Panc1 (cell line): ENCODE data around the gene KCTD19. TPM values are rescaled to one million over a fixed set of nuclear protein-coding genes. Genes with fewer than 3 reads are reported as not detected.
"Not testable (repeated sequence)": the region's sequence is repeated elsewhere in the genome, so short reads cannot be mapped to it uniquely, and the experiment has no call there.

Experiments
- ATAC-seq: fragments of 200-7000 bp; cut with Tn5 transposase; 2 replicates; pipeline ENCODE4 v1.9.1; 2020; ENCODE audit warnings: mild to moderate bottlenecking, moderate library complexity
- BruUV-seq: library from RNA; stranded (reverse); fragments of 400-500 nt; replicated peaks from 2 replicates; lab custom pipeline; 2021; lab: Mats Ljungman, UMichigan
- CTCF ChIA-PET: fragments of 300-600 bp; sonication (Branson Sonifier 250); formaldehyde crosslinking; loops from one replicate; lab custom pipeline; 2022; ENCODE audit warnings: antibody characterized with exemption; lab: Charles Lee
- POLR2A ChIA-PET: fragments of 300-600 bp; sonication (Branson Sonifier 250); formaldehyde crosslinking; loops from one replicate; lab custom pipeline; 2022; ENCODE audit warnings: antibody characterized with exemption; lab: Charles Lee
- DNase-seq: peaks from one replicate; pipeline ENCODE4 v3.0.0-alpha.2; 2010; ENCODE audit warnings: low read depth, low spot score
- H3K27ac ChIP-seq: 2 replicates; pipeline ENCODE4 v1.5.1; 2011; ENCODE audit warnings: mild to moderate bottlenecking, low read length, inconsistent platforms
- H3K27me3 ChIP-seq: fragments of 200-500 bp; sonication (Bioruptor generic); 2 replicates; pipeline ENCODE4 v1.6.0; 2014; ENCODE audit warnings: low read length, inconsistent platforms; ENCODE audit not compliant: control insufficient read depth, insufficient read depth
- H3K36me3 ChIP-seq: fragments of 200-500 bp; sonication (Bioruptor generic); 2 replicates; pipeline ENCODE4 v1.5.1; 2014; ENCODE audit warnings: inconsistent platforms, mild to moderate bottlenecking, low read length, moderate library complexity; ENCODE audit not compliant: control insufficient read depth, insufficient read depth
- H3K4me1 ChIP-seq: 2 replicates; pipeline ENCODE4 v1.5.1; 2011; ENCODE audit warnings: inconsistent platforms, mild to moderate bottlenecking, low read length, moderate library complexity; ENCODE audit not compliant: control insufficient read depth, insufficient read depth
- H3K4me3 ChIP-seq, 2 experiments: 2 replicates each; pipeline ENCODE4 v1.5.1; 2011 to 2012; ENCODE audit warnings: low read depth in 2 of 2, low read length in 2 of 2, mild to moderate bottlenecking in 2 of 2, inconsistent platforms in 1 of 2, moderate library complexity in 1 of 2
- H3K9me3 ChIP-seq: fragments of 200-500 bp; sonication (Bioruptor generic); 2 replicates; pipeline ENCODE4 v1.5.1; 2014; ENCODE audit warnings: low read depth, mild to moderate bottlenecking, inconsistent platforms, low read length, moderate library complexity; ENCODE audit not compliant: control insufficient read depth, insufficient read depth
- POLR2AphosphoS5 ChIP-seq: IDR thresholded peaks from 2 replicates; pipeline ENCODE4 v1.6.1; 2012; ENCODE audit warnings: mild to moderate bottlenecking, low read depth, low read length, moderate library complexity
- SIN3A ChIP-seq: IDR thresholded peaks from 2 replicates; pipeline ENCODE4 v1.6.1; 2012; ENCODE audit warnings: low read depth, mild to moderate bottlenecking, low read length, moderate library complexity, borderline replicate concordance; ENCODE audit not compliant: insufficient read depth
- TCF7L2 ChIP-seq: IDR thresholded peaks from 2 replicates; pipeline ENCODE4 v1.6.1; 2011; ENCODE audit warnings: mild to moderate bottlenecking, low read depth, low read length, inconsistent platforms
- in situ Hi-C: cut with HindIII; loops from 2 replicates; pipeline ENCODE4 v1.10.0; 2016; ENCODE audit warnings: low sequenced_read_pairs, low pct_unique_long_range_greater_than_20kb
- intact Hi-C: fragments of 100-400 bp; cut with micrococcal nuclease; formaldehyde crosslinking; loops from one replicate; pipeline ENCODE4 v1.10.0; 2022; ENCODE audit not compliant: unreplicated experiment
- total RNA-seq: library from RNA; stranded (reverse); gene quantifications from one replicate; pipeline ENCODE4 v1.2.1, GENCODE V29; 2021; ENCODE audit not compliant: unreplicated experiment
- TF ChIP-seq, protein P1 (sequence below): fragments of 450-650 bp; IDR thresholded peaks from 2 replicates; pipeline ENCODE4 v1.5.1; 2017; ENCODE audit warnings: mild to moderate bottlenecking
- TF ChIP-seq, protein P2 (sequence below), 2 experiments: IDR thresholded peaks; 2 replicates each; pipeline ENCODE4 v1.6.1; 2011 to 2012; ENCODE audit warnings: low read depth in 2 of 2, control low read depth in 1 of 2, low read length in 1 of 2, mild to moderate bottlenecking in 1 of 2, moderate library complexity in 1 of 2; ENCODE audit not compliant: insufficient read depth in 1 of 2

KCTD19 gene
- total RNA-seq, 1 experiment from 2014 or later, result 0.62 TPM

DNA sequence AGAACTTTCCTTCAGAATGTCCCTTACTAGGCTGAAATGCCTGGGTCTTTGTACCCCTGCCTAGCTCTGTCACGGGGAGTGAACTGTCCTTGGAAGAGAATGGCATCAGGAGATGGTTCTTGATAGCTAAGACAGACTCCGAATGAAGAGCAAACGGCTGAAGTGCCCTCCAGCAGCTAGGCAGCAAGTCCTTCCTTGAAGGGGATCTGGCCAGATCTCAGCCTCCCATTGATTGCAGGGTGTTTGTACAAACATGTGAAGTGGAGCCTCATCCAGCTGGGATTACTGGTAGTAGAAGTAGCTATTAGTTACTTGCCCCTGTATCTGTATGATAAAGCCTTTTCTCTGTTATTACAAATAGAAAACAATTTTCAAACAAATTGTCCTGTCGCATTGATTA lies 31.0 kb upstream of the KCTD19 start:
- TF ChIP-seq SIN3A (no peak), TCF7L2 (no peak), POLR2AphosphoS5 (no peak)
- TF ChIP-seq, protein P1, sequence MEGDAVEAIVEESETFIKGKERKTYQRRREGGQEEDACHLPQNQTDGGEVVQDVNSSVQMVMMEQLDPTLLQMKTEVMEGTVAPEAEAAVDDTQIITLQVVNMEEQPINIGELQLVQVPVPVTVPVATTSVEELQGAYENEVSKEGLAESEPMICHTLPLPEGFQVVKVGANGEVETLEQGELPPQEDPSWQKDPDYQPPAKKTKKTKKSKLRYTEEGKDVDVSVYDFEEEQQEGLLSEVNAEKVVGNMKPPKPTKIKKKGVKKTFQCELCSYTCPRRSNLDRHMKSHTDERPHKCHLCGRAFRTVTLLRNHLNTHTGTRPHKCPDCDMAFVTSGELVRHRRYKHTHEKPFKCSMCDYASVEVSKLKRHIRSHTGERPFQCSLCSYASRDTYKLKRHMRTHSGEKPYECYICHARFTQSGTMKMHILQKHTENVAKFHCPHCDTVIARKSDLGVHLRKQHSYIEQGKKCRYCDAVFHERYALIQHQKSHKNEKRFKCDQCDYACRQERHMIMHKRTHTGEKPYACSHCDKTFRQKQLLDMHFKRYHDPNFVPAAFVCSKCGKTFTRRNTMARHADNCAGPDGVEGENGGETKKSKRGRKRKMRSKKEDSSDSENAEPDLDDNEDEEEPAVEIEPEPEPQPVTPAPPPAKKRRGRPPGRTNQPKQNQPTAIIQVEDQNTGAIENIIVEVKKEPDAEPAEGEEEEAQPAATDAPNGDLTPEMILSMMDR, result no peak
- TF ChIP-seq, protein P2, sequence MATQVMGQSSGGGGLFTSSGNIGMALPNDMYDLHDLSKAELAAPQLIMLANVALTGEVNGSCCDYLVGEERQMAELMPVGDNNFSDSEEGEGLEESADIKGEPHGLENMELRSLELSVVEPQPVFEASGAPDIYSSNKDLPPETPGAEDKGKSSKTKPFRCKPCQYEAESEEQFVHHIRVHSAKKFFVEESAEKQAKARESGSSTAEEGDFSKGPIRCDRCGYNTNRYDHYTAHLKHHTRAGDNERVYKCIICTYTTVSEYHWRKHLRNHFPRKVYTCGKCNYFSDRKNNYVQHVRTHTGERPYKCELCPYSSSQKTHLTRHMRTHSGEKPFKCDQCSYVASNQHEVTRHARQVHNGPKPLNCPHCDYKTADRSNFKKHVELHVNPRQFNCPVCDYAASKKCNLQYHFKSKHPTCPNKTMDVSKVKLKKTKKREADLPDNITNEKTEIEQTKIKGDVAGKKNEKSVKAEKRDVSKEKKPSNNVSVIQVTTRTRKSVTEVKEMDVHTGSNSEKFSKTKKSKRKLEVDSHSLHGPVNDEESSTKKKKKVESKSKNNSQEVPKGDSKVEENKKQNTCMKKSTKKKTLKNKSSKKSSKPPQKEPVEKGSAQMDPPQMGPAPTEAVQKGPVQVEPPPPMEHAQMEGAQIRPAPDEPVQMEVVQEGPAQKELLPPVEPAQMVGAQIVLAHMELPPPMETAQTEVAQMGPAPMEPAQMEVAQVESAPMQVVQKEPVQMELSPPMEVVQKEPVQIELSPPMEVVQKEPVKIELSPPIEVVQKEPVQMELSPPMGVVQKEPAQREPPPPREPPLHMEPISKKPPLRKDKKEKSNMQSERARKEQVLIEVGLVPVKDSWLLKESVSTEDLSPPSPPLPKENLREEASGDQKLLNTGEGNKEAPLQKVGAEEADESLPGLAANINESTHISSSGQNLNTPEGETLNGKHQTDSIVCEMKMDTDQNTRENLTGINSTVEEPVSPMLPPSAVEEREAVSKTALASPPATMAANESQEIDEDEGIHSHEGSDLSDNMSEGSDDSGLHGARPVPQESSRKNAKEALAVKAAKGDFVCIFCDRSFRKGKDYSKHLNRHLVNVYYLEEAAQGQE (IDR thresholded peaks at IDR 0.05; ENCODE audit: insufficient read depth in 1 of 2, low read depth in 2 of 2, low read length in 1 of 2), result no peak
- Histone ChIP-seq H3K27ac (no peak overlapping the region), H3K36me3 (no peaks in the 10 kb centered on the region), H3K4me3 (no peak overlapping the region), H3K4me1 (no peaks in the 10 kb centered on the region), H3K27me3 (no peaks in the 10 kb centered on the region), H3K9me3 (no peaks in the 10 kb centered on the region)
- in situ Hi-C loops (no loop called here), intact Hi-C loops (no loop called here)
- POLR2A ChIA-PET, result interaction anchor here (0.6 kb wide), 1 partner anchor 11 kb away, joined by 3 read pairs; no protein-coding TSS in a partner anchor
- BruUV-seq, result no TSS peak
- CTCF ChIA-PET, result interaction anchor here (0.8 kb wide), 1 partner anchor 34 kb away, joined by 4 read pairs; no protein-coding TSS in a partner anchor
- DNase-seq (no peak), ATAC-seq (no peak)

DNA sequence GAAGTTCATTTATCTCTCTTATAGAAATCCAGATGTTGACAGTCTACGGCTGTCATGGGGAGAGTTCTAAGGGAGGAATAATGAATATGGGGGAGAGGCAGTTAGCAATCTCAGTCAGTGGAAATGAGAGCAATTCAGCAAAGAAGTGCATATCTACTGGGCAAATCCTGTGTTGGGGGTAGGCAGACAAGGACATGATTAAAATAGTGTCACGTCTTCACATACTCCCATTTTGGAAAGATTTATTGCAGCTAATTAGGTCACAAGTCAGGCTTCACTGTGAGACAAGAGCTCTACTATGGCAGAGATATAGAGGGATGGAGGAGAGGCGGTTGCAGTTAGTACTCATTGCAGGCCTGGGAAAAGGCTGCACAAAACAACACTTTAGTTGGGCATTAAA lies 29.9 kb upstream of the KCTD19 start:
- TF ChIP-seq TCF7L2 (no peak), POLR2AphosphoS5 (no peak), SIN3A (no peak)
- TF ChIP-seq, protein P1, result no peak
- TF ChIP-seq, protein P2 (IDR thresholded peaks at IDR 0.05; ENCODE audit: insufficient read depth in 1 of 2, low read depth in 2 of 2, low read length in 1 of 2), result no peak
- intact Hi-C loops, result no loop called here

DNA sequence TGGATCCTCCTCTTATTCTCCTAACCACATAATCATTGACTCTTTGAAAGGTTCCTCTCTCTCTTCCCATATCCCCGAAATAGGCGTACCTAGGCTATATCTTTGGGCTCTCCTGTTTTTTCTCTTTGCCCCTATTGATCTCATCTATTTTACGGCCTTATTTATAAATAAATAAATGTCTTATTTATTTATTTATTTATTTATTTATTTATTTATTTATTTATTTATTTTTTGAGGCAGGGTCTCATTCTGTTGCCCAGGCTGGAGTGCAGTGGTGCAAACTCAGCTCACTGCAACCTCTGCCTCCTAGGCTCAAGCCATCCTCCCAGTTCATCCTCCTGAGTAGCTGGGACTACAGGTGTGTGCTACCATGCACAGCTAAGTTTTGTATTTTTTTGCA lies 25.9 kb upstream of the KCTD19 start:
- H3K4me3 ChIP-seq, POLR2A ChIA-PET, H3K4me1 ChIP-seq, intact Hi-C loops, in situ Hi-C loops, CTCF ChIA-PET, H3K36me3 ChIP-seq, H3K27me3 ChIP-seq, DNase-seq, H3K27ac ChIP-seq, BruUV-seq, ATAC-seq, H3K9me3 ChIP-seq: not testable (repeated sequence)

More for the DNA sequence above, 29.9 kb upstream of the KCTD19 start:
- BruUV-seq, result no TSS peak
- no peaks in the 10 kb centered on the region for H3K27me3 ChIP-seq
- CTCF ChIA-PET, result no interaction called here
- H3K4me3 ChIP-seq, result no peak overlapping the region
- no peaks in the 10 kb centered on the region for H3K36me3 ChIP-seq
- in situ Hi-C loops, result no loop called here
- H3K27ac ChIP-seq, result no peak overlapping the region
- DNase-seq (no peak), ATAC-seq (no peak)
- POLR2A ChIA-PET, result no interaction called here
- no peaks in the 10 kb centered on the region for H3K9me3 ChIP-seq
- H3K4me1 ChIP-seq, result no peaks in the 10 kb centered on the region
